H1 (cell line): ENCODE measurements around the gene TSHZ2. TPM values are rescaled to one million over a fixed set of nuclear protein-coding genes. Genes with fewer than 3 reads are reported as not detected.

Source experiments
- CTCF ChIA-PET: fragments of 300-600 bp; sonication (Branson Sonifier 250); formaldehyde crosslinking; loops from one replicate; lab custom pipeline; 2021; ENCODE audit not compliant: partially characterized antibody; lab: Charles Lee
- POLR2A ChIA-PET: fragments of 300-600 bp; sonication (Branson Sonifier 250); formaldehyde crosslinking; loops from one replicate; lab custom pipeline; 2021; ENCODE audit warnings: inconsistent platforms; ENCODE audit not compliant: partially characterized antibody; lab: Charles Lee
- DNase-seq, 2 experiments: peaks; one replicate each; pipeline versions ENCODE4 v3.0.0 to v3.0.0-alpha.2; 2010 to 2022; ENCODE audit warnings: low spot score in 2 of 2, low read depth in 1 of 2, mixed read lengths in 1 of 2
- FAIRE-seq: peaks from 2 replicates; lab custom pipeline; 2011; peaks lifted over from hg19 to GRCh38; lab: Jason Lieb, UNC
- H2AFZ ChIP-seq: 2 replicates; pipeline ENCODE4 v1.8.1; 2012; ENCODE audit warnings: low read length, inconsistent platforms
- H2AK5ac ChIP-seq: 2 replicates; pipeline ENCODE4 v1.6.1; 2013; ENCODE audit warnings: low read depth, low read length
- H2BK120ac ChIP-seq: replicated peaks from 2 replicates; pipeline ENCODE3; 2013; ENCODE audit warnings: low read depth, low read length, inconsistent platforms
- H2BK12ac ChIP-seq: 2 replicates; pipeline ENCODE4 v1.6.1; 2013; ENCODE audit warnings: low read depth, low read length
- H2BK15ac ChIP-seq: 2 replicates; pipeline ENCODE4 v1.6.1; 2013; ENCODE audit warnings: low read length
- H2BK20ac ChIP-seq: 2 replicates; pipeline ENCODE4 v1.6.1; 2013; ENCODE audit warnings: low read length
- H2BK5ac ChIP-seq: 2 replicates; pipeline ENCODE4 v1.6.1; 2013; ENCODE audit warnings: low read depth, low read length
- H3K14ac ChIP-seq: 2 replicates; pipeline ENCODE4 v1.6.1; 2013; ENCODE audit warnings: inconsistent platforms; ENCODE audit not compliant: insufficient read length
- H3K18ac ChIP-seq: 2 replicates; pipeline ENCODE4 v1.6.1; 2013; ENCODE audit warnings: low read length; ENCODE audit errors: extremely low read depth
- H3K23ac ChIP-seq: 2 replicates; pipeline ENCODE4 v1.6.1; 2013; ENCODE audit warnings: inconsistent platforms; ENCODE audit not compliant: insufficient read length
- H3K23me2 ChIP-seq: 2 replicates; pipeline ENCODE4 v1.6.1; 2013; ENCODE audit warnings: low read depth, low read length
- H3K27ac ChIP-seq: 2 replicates; pipeline ENCODE4 v1.6.1; 2011; ENCODE audit warnings: low read depth, low read length, inconsistent platforms
- H3K27me3 ChIP-seq, 4 experiments: replicated peaks in 1 of 4; 1 replicate in 1 of 4; 2 replicates in 3 of 4; pipeline versions ENCODE4 v1.6.1 to v1.8.1; 2011 to 2013; ENCODE audit warnings: low read length in 3 of 4, mild to moderate bottlenecking in 3 of 4, inconsistent platforms in 2 of 4, mixed read lengths in 2 of 4, moderate library complexity in 1 of 4; ENCODE audit not compliant: control insufficient read depth in 3 of 4, insufficient read depth in 3 of 4; ENCODE audit errors: extremely low read depth in 1 of 4
- H3K36me3 ChIP-seq, 4 experiments: 2 replicates each; pipeline versions ENCODE4 v1.6.1 to v1.8.1; 2011 to 2013; ENCODE audit warnings: mild to moderate bottlenecking in 4 of 4, low read length in 3 of 4, moderate library complexity in 2 of 4, control low read depth in 1 of 4, inconsistent platforms in 1 of 4; ENCODE audit not compliant: insufficient read depth in 4 of 4, control insufficient read depth in 2 of 4
- H3K4ac ChIP-seq: replicated peaks from 2 replicates; pipeline ENCODE3; 2013; ENCODE audit warnings: low read length, low read depth, mixed read lengths, inconsistent platforms; ENCODE audit not compliant: insufficient read length
- H3K4me1 ChIP-seq, 4 experiments: replicated peaks in 1 of 4; 1 replicate in 1 of 4; 2 replicates in 3 of 4; pipeline versions ENCODE4 v1.6.1 to v1.8.1; 2011 to 2013; ENCODE audit warnings: low read length in 3 of 4, inconsistent platforms in 2 of 4, mixed read lengths in 1 of 4; ENCODE audit not compliant: insufficient read depth in 4 of 4, control insufficient read depth in 3 of 4
- H3K4me2 ChIP-seq, 2 experiments: 2 replicates each; pipeline versions ENCODE4 v1.6.1 to v1.8.1; 2011 to 2013; ENCODE audit warnings: low read depth in 2 of 2, low read length in 2 of 2, control low read depth in 1 of 2, inconsistent platforms in 1 of 2, mild to moderate bottlenecking in 1 of 2; ENCODE audit not compliant: insufficient read depth in 1 of 2
- H3K4me3 ChIP-seq, 4 experiments: fragments of 200-600, 300-600 bp in 1 of 4; sonication (generic), shearing (Covaris generic), sonication (Bioruptor Twin) in 1 of 4; 2 replicates each; pipeline versions ENCODE4 v1.5.1 to v1.8.1; 2011 to 2016; ENCODE audit warnings: low read length in 4 of 4, low read depth in 3 of 4, control low read depth in 2 of 4, inconsistent platforms in 2 of 4, mild to moderate bottlenecking in 2 of 4, mixed read lengths in 1 of 4, moderate library complexity in 1 of 4; ENCODE audit not compliant: insufficient read depth in 2 of 4; ENCODE audit errors: extremely low read depth in 1 of 4
- H3K56ac ChIP-seq: replicated peaks from 2 replicates; pipeline ENCODE3; 2013; ENCODE audit warnings: low read depth, mild to moderate bottlenecking, mixed read lengths, low read length, inconsistent platforms; ENCODE audit not compliant: insufficient read length
- H3K79me1 ChIP-seq: 2 replicates; pipeline ENCODE4 v1.6.1; 2013; ENCODE audit warnings: low read depth, low read length, control low read depth
- H3K79me2 ChIP-seq, 2 experiments: 2 replicates each; pipeline versions ENCODE4 v1.6.1 to v1.8.1; 2012 to 2013; ENCODE audit warnings: low read length in 2 of 2, mild to moderate bottlenecking in 2 of 2, inconsistent platforms in 1 of 2; ENCODE audit not compliant: insufficient read depth in 2 of 2, control insufficient read depth in 1 of 2
- H3K9ac ChIP-seq, 4 experiments: replicated peaks in 1 of 4; 1 replicate in 1 of 4; 2 replicates in 3 of 4; pipeline versions ENCODE4 v1.6.1 to v1.8.1; 2011 to 2013; ENCODE audit warnings: low read depth in 3 of 4, low read length in 3 of 4, control low read depth in 2 of 4, mild to moderate bottlenecking in 2 of 4, moderate library complexity in 2 of 4, inconsistent platforms in 1 of 4; ENCODE audit errors: extremely low read depth in 1 of 4
- H3K9me3 ChIP-seq, 2 experiments: 2 replicates each; pipeline versions ENCODE4 v1.6.1 to v1.8.1; 2012 to 2013; ENCODE audit warnings: mild to moderate bottlenecking in 2 of 2, moderate library complexity in 2 of 2, control low read depth in 1 of 2, inconsistent platforms in 1 of 2, low read depth in 1 of 2, low read length in 1 of 2, mixed read lengths in 1 of 2; ENCODE audit not compliant: insufficient read depth in 2 of 2
- H4K20me1 ChIP-seq, 2 experiments: replicated peaks in 1 of 2; 2 replicates each; pipeline versions ENCODE3 to v1.8.1; 2011 to 2013; ENCODE audit warnings: inconsistent platforms in 2 of 2, low read length in 2 of 2, mild to moderate bottlenecking in 1 of 2; ENCODE audit not compliant: insufficient read depth in 2 of 2, control insufficient read depth in 1 of 2
- H4K5ac ChIP-seq: 2 replicates; pipeline ENCODE4 v1.6.1; 2013; ENCODE audit warnings: low read length, low read depth, mixed read lengths, inconsistent platforms; ENCODE audit not compliant: insufficient read length
- H4K8ac ChIP-seq: 2 replicates; pipeline ENCODE4 v1.8.0; 2013; ENCODE audit warnings: mild to moderate bottlenecking, moderate library complexity, low read length, inconsistent platforms; ENCODE audit not compliant: insufficient read depth; ENCODE audit errors: extremely low read depth
- H4K91ac ChIP-seq: replicated peaks from 2 replicates; pipeline ENCODE3; 2013; ENCODE audit warnings: low read length, mixed read lengths, inconsistent platforms; ENCODE audit not compliant: insufficient read length
- ASH2L ChIP-seq: fragments of 200-600, 300-600 bp; sonication (generic); IDR thresholded peaks from one replicate; pipeline ENCODE4 v1.7.1; 2017; ENCODE audit warnings: low read length
- BRCA1 ChIP-seq: IDR thresholded peaks from 2 replicates; pipeline ENCODE4 v1.6.1; 2012; ENCODE audit warnings: low read depth, low read length, improper control_type of control experiment
- CBX8 ChIP-seq: fragments of 300-800, 300-1000 bp; sonication (generic); IDR thresholded peaks from 2 replicates; pipeline ENCODE4 v1.7.1; 2016; ENCODE audit warnings: low read depth, low read length, borderline replicate concordance
- EGR1 ChIP-seq: IDR thresholded peaks from 2 replicates; pipeline ENCODE4 v1.6.1; 2011; ENCODE audit warnings: low read depth, low read length, borderline replicate concordance
- GABPA ChIP-seq: IDR thresholded peaks from 2 replicates; pipeline ENCODE4 v1.6.1; 2011; ENCODE audit warnings: mild to moderate bottlenecking, low read length, moderate library complexity, borderline replicate concordance; ENCODE audit not compliant: insufficient read depth
- JUND ChIP-seq: IDR thresholded peaks from 2 replicates; pipeline ENCODE4 v1.6.1; 2011; ENCODE audit warnings: mild to moderate bottlenecking, improper control_type of control experiment, low read length
- KDM4A ChIP-seq: IDR thresholded peaks from one replicate; pipeline ENCODE4 v1.7.1; 2012; ENCODE audit warnings: low read depth, mild to moderate bottlenecking, moderate library complexity, low read length, inconsistent platforms; ENCODE audit not compliant: severe bottlenecking
- MAFK ChIP-seq: IDR thresholded peaks from 2 replicates; pipeline ENCODE4 v1.6.1; 2012; ENCODE audit warnings: low read depth, mild to moderate bottlenecking, improper control_type of control experiment, low read length
- RBBP5 ChIP-seq: IDR thresholded peaks from 2 replicates; pipeline ENCODE4 v1.7.1; 2012; ENCODE audit warnings: low read depth, mild to moderate bottlenecking, inconsistent platforms, low read length, moderate library complexity, borderline replicate concordance
- RXRA ChIP-seq: IDR thresholded peaks from 2 replicates; pipeline ENCODE4 v1.6.1; 2011; ENCODE audit warnings: low read depth, mild to moderate bottlenecking, low read length, moderate library complexity; ENCODE audit not compliant: insufficient read depth
- SIX5 ChIP-seq: IDR thresholded peaks from 2 replicates; pipeline ENCODE4 v1.6.1; 2011; ENCODE audit warnings: mild to moderate bottlenecking, low read depth, low read length
- SP1 ChIP-seq: IDR thresholded peaks from 2 replicates; pipeline ENCODE4 v1.6.1; 2011; ENCODE audit warnings: low read depth, low read length
- SP2 ChIP-seq: IDR thresholded peaks from 2 replicates; pipeline ENCODE4 v1.6.1; 2012; ENCODE audit warnings: mild to moderate bottlenecking, low read length, inconsistent platforms
- SP4 ChIP-seq: IDR thresholded peaks from 2 replicates; pipeline ENCODE4 v1.6.1; 2012; ENCODE audit warnings: low read length, inconsistent platforms
- WGBS, 2 experiments: shearing (Covaris generic) in 1 of 2; methylation state at CpG; one replicate each; pipeline versions ENCODE4 v1.1.6 to v1.1.7; 2013 to 2015; ENCODE audit warnings: low lambda C conversion rate in 2 of 2, mixed read lengths in 2 of 2, inconsistent platforms in 1 of 2, low coverage in 1 of 2, missing lambda C conversion rate in 1 of 2; ENCODE audit not compliant: insufficient replicate concordance in 2 of 2, insufficient coverage in 1 of 2, insufficient read length in 1 of 2; ENCODE audit errors: extremely low coverage in 1 of 2, missing lambda C conversion rate in 1 of 2; 5-methylcytosine and 5-hydroxymethylcytosine counted together
- polyA plus RNA-seq, 7 experiments: library from polyadenylated mRNA; depleted of rRNA in 3 of 7; stranded (reverse) in 5 of 7; unstranded in 2 of 7; fragments of >200 nt in 5 of 7; fragments of 200-250 nt in 2 of 7; gene quantifications; 1 replicate in 5 of 7; 2 replicates in 1 of 7; 4 replicates in 1 of 7; pipeline versions ENCODE4 v1.2.1 to v1.2.3, GENCODE V29; 2011 to 2013; ENCODE audit warnings: missing spikeins in 2 of 7, mixed read lengths in 2 of 7
- total RNA-seq: library from RNA; stranded (reverse); fragmentation: NEBNext Ultra II Directional; extraction: Animal tissue kit (Norgen Biotek cat#: 25700); gene quantifications from 2 replicates; pipeline ENCODE4 v1.2.1, GENCODE V29; 2021

TSHZ2 gene
- total and polyA plus RNA-seq, 2 of the 8 experiments (the other 6 are each of a cell fraction or from before 2014, with no cell fraction given) = 0.14 to 0.30 TPM

GRCh38 chr20:53020834-53021233, 48.7 kb downstream of the TSHZ2 start:
- H3K56ac ChIP-seq = no peak overlapping the region
- H2BK12ac ChIP-seq = no peak overlapping the region
- H2BK120ac ChIP-seq = no peak overlapping the region
- no peaks in the 10 kb centered on the region for H3K36me3 ChIP-seq
- no peak overlapping the region for H3K14ac ChIP-seq
- no peak overlapping the region for H4K8ac ChIP-seq
- no peak overlapping the region for H3K23ac ChIP-seq
- H2AFZ ChIP-seq = no peak overlapping the region
- 90% methylated on average over 2 of the region's 2 CpGs; no CpG with 5 or more reads in 1 of the 2 experiments for WGBS, 2 experiments
- no peak for DNase-seq
- H3K23me2 ChIP-seq = no peaks in the 10 kb centered on the region
- H2AK5ac ChIP-seq = no peak overlapping the region
- no peak overlapping the region for H3K4ac ChIP-seq
- TF ChIP-seq KDM4A = no peak
- no peak for TF ChIP-seq MAFK
- TF ChIP-seq RBBP5 = no peak
- TF ChIP-seq SIX5 = no peak
- TF ChIP-seq JUND = no peak
- no peak for TF ChIP-seq SP4
- no peak for TF ChIP-seq EGR1
- TF ChIP-seq SP2 = no peak
- TF ChIP-seq ASH2L = no peak
- TF ChIP-seq GABPA = no peak
- TF ChIP-seq CBX8 = no peak
- no peak for TF ChIP-seq RXRA
- no peak for TF ChIP-seq SP1
- no peak for TF ChIP-seq BRCA1
- no peak overlapping the region for H3K4me3 ChIP-seq
- no peak overlapping the region for H3K4me2 ChIP-seq
- H2BK20ac ChIP-seq = no peak overlapping the region
- no peak overlapping the region for H3K27ac ChIP-seq
- no peaks in the 10 kb centered on the region for H3K79me2 ChIP-seq
- H4K91ac ChIP-seq = no peak overlapping the region
- no peak for FAIRE-seq
- H3K4me1 ChIP-seq = no peaks in the 10 kb centered on the region
- no peaks in the 10 kb centered on the region for H3K79me1 ChIP-seq
- no peaks in the 10 kb centered on the region for H4K20me1 ChIP-seq
- no peak overlapping the region for H3K18ac ChIP-seq
- H2BK15ac ChIP-seq = no peak overlapping the region
- 0 out of 7 replicates have a peak, but pooled peaks cover 0 to 2% (median 0%) of the 10 kb centered on the region in 4 experiments for H3K27me3 ChIP-seq
- POLR2A ChIA-PET = no interaction called here
- H3K9ac ChIP-seq = no peak overlapping the region
- H4K5ac ChIP-seq = no peak overlapping the region
- no peak overlapping the region for H2BK5ac ChIP-seq
- CTCF ChIA-PET = interaction anchor here (1.3 kb wide), 2 partner anchors 9 to 41 kb away, joined by 3 to 4 read pairs; no protein-coding TSS in a partner anchor
- peaks cover 0 to 3% of the 10 kb centered on the region in 2 experiments; a peak in 1 of 4 replicates for H3K9me3 ChIP-seq
